Left lung (tissue), 10 donors: Measurements from ENCODE around the gene PES1. TPM values are rescaled to one million over a fixed set of nuclear protein-coding genes. Genes with fewer than 3 reads are reported as not detected.

Experiments used
- ATAC-seq: fragments of 200-7000 bp; cut with Tn5 transposase; one replicate; pipeline ENCODE4 v1.9.1; 2020; ENCODE audit warnings: moderate library complexity
- DNase-seq, 4 donors: peaks; one replicate each; pipeline ENCODE4 v3.0.0-alpha.2; 2013 to 2020
- H3K27ac ChIP-seq, 2 donors: fragments of 200-600 bp; sonication (generic) in 1 of 2; one replicate each; pipeline versions ENCODE4 v1.5.0 to v1.8.0; 2020 to 2021
- H3K27me3 ChIP-seq, 2 donors: fragments of 200-600 bp; sonication (generic) in 1 of 2; one replicate each; pipeline versions ENCODE4 v1.5.0 to v1.8.0; 2020 to 2021
- H3K36me3 ChIP-seq, 2 donors: fragments of 200-600 bp; sonication (generic) in 1 of 2; one replicate each; pipeline versions ENCODE4 v1.5.0 to v1.8.0; 2020 to 2021
- H3K4me1 ChIP-seq, 2 donors: fragments of 200-600 bp; one replicate each; pipeline ENCODE4 v1.8.0; 2021
- H3K4me3 ChIP-seq, 2 donors: fragments of 200-600 bp; sonication (generic) in 1 of 2; one replicate each; pipeline versions ENCODE4 v1.5.0 to v1.8.0; 2020 to 2021; ENCODE audit warnings: mild to moderate bottlenecking in 1 of 2
- H3K9me3 ChIP-seq, 2 donors: fragments of 200-600 bp; sonication (generic) in 1 of 2; one replicate each; pipeline versions ENCODE4 v1.5.0 to v1.8.0; 2020 to 2021
- CTCF ChIP-seq, 2 donors: fragments of 200-600 bp; sonication (generic) in 1 of 2; IDR thresholded peaks; one replicate each; pipeline versions ENCODE4 v1.5.0 to v1.8.0; 2021; ENCODE audit warnings: antibody characterized with exemption in 2 of 2
- intact Hi-C, 2 donors: fragments of 100-400 bp; cut with DNase I; formaldehyde crosslinking; loops; one replicate each; pipeline versions ENCODE4 v1.11.2 to v1.14.2; 2022
- polyA plus RNA-seq, 6 donors: library from polyadenylated mRNA; unstranded; fragments of 120-200 nt; gene quantifications; one replicate each; pipeline ENCODE4 v1.2.1, GENCODE V29; 2013; ENCODE audit not compliant: insufficient read length in 6 of 6
- total RNA-seq, 2 donors: library from RNA; stranded (reverse); fragmentation: NEBNext Ultra II Directional; extraction: Animal tissue kit (Norgen Biotek cat#: 25700); gene quantifications; one replicate each; pipeline ENCODE4 v1.2.1, GENCODE V29; 2021
- donor health status: DM: no; HTN: yes; CAD: no.
- donor health status: DM: no; HTN: no; CAD: no.

The PES1 gene
- total and polyA plus RNA-seq, 8 donors = 45.2 to 70.6 (median 63.4) TPM

DNA sequence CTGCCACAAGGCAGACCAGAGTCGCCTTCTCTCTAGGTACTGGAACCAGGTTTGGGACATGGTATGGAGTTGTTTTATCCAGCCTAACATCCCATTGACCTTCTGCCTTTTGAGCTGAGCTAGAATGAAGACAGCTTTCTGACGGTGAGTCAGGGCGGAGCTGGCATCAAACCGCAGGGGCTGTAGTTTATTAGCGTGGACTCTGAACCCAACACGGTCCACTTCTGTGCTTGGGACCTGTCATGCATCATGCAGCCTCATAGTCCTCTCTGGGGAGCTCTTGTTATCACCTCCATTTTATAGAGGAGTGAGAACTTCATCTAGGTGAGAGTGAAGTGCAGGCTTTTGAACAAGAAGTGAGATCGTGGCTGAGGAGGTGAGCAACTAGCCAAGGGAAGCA, 25.6 kb downstream of the PES1 start:
- TF ChIP-seq CTCF (IDR thresholded peaks at IDR 0.05) = no peak
- Histone ChIP-seq H3K27ac (no peak overlapping the region), H3K27me3 (peaks cover 0 to 3% of the 10 kb centered on the region in 2 donors), H3K4me3 (no peak overlapping the region), H3K4me1 (no peaks in the 10 kb centered on the region), H3K36me3 (no peaks in the 10 kb centered on the region), H3K9me3 (no peaks in the 10 kb centered on the region)
- intact Hi-C loops = no loop called here
- ATAC-seq = no peak
- peak in 1 of 4 donors; percentile 3 for DNase-seq

DNA sequence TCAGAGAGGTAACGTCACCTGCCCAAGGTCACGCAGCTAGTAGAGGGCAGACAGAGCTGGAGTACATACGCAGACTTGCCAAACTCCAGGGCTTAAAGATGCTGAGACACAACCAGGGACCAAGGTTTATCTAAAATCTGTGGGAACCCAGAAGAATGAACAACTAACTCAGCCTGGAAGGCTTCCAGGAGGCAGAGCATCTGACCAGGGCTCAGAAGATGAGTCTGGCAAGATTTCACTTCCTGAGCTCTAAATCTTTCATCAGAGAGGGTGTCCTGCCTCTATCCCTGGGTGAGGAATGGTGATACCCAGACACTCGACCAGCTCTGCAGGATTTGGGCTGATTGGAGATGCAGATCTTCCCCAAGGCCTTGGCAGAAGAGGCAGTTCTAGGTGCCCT, 26.4 kb downstream of the PES1 start:
- Histone ChIP-seq H3K4me3 (no peak overlapping the region), H3K4me1 (no peaks in the 10 kb centered on the region), H3K9me3 (no peaks in the 10 kb centered on the region), H3K27me3 (peaks cover 0 to 3% of the 10 kb centered on the region in 2 donors), H3K27ac (no peak overlapping the region), H3K36me3 (no peaks in the 10 kb centered on the region)
- ATAC-seq = no peak
- DNase-seq = no peak
- TF ChIP-seq CTCF (IDR thresholded peaks at IDR 0.05) = no peak
- intact Hi-C loops = no loop called here

- TF ChIP-seq CTCF (IDR thresholded peaks at IDR 0.05) = no peak
- no peaks in the 10 kb centered on the region for H3K4me1 ChIP-seq
- H3K9me3 ChIP-seq = no peaks in the 10 kb centered on the region
- DNase-seq (no peak), ATAC-seq (no peak)
- H3K27ac ChIP-seq = no peak overlapping the region
- H3K36me3 ChIP-seq = no peaks in the 10 kb centered on the region
- H3K4me3 ChIP-seq = no peak overlapping the region
- intact Hi-C loops = no loop called here
- peaks cover 0 to 3% of the 10 kb centered on the region in 2 donors for H3K27me3 ChIP-seq
Measured at GRCh38 chr22:30564761-30565119, 27.0 kb downstream of the PES1 start.

GRCh38 chr22:30564045-30564760, 27.5 kb downstream of the PES1 start:
- Histone ChIP-seq H3K36me3 (no peaks in the 10 kb centered on the region), H3K4me3 (no peak overlapping the region), H3K27me3 (peaks cover 0 to 3% of the 10 kb centered on the region in 2 donors), H3K9me3 (no peaks in the 10 kb centered on the region), H3K4me1 (no peaks in the 10 kb centered on the region), H3K27ac (no peak overlapping the region)
- TF ChIP-seq CTCF (IDR thresholded peaks at IDR 0.05) = no peak
- intact Hi-C loops = no loop called here
- DNase-seq (no peak), ATAC-seq (no peak)

DNA sequence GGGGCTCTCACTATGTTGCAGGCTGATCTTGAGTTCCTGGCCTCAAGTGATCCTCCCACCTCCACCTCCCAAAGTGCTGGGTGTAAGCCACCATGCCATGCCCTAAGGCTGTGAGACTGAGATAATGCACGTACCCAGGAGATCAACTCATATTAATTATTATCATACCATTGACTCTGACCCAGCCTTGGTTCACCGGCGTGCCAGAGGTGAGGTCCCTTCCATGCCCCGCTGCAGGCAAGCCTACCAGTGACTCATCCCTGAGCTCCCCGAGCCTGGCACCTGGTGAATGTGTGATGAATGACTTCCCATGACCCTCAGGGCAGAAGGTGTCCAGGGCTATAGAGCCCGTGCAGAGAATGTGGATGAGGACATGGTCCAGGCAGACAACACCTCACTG, 29.3 kb downstream of the PES1 start:
- no peak overlapping the region for H3K4me3 ChIP-seq
- intact Hi-C loops = no loop called here
- no peak for DNase-seq
- no peaks in the 10 kb centered on the region for H3K36me3 ChIP-seq
- no peak for ATAC-seq
- peaks cover 0 to 3% of the 10 kb centered on the region in 2 donors for H3K27me3 ChIP-seq
- no peaks in the 10 kb centered on the region for H3K4me1 ChIP-seq
- no peak for TF ChIP-seq CTCF (IDR thresholded peaks at IDR 0.05)
- H3K9me3 ChIP-seq = no peaks in the 10 kb centered on the region
- H3K27ac ChIP-seq = no peak overlapping the region
